Karpas-422 (cell line): ENCODE data around the gene KCNB1. TPM values are rescaled to one million over a fixed set of nuclear protein-coding genes. Genes with fewer than 3 reads are reported as not detected.

Experiments
- DNase-seq: peaks from one replicate; pipeline ENCODE4 v3.0.0-alpha.2; 2015
- H2AFZ ChIP-seq: fragments of 200-600 bp; sonication (generic); 2 replicates; pipeline ENCODE4 v1.6.1; 2014; ENCODE audit warnings: antibody characterized with exemption, low read length, mixed read lengths
- H3K27ac ChIP-seq: fragments of 200-600 bp; sonication (generic); 2 replicates; pipeline ENCODE4 v1.5.1; 2014; ENCODE audit warnings: mild to moderate bottlenecking, low read length, moderate library complexity
- H3K27me3 ChIP-seq: fragments of 200-600 bp; sonication (generic); 2 replicates; pipeline ENCODE4 v1.6.1; 2014; ENCODE audit warnings: low read length, mixed read lengths
- H3K36me3 ChIP-seq: fragments of 200-600 bp; sonication (generic); 2 replicates; pipeline ENCODE4 v1.6.1; 2014; ENCODE audit warnings: low read length, mixed read lengths; ENCODE audit not compliant: insufficient read depth
- H3K4me1 ChIP-seq: fragments of 200-600 bp; sonication (generic); 2 replicates; pipeline ENCODE4 v1.6.1; 2014; ENCODE audit warnings: mild to moderate bottlenecking, low read length, mixed read lengths
- H3K4me2 ChIP-seq: fragments of 200-600 bp; sonication (generic); 2 replicates; pipeline ENCODE4 v1.6.1; 2014; ENCODE audit warnings: low read length, low read depth, mild to moderate bottlenecking; ENCODE audit not compliant: poor library complexity, severe bottlenecking
- H3K4me3 ChIP-seq: fragments of 200-600 bp; sonication (generic); 2 replicates; pipeline ENCODE4 v1.5.1; 2014; ENCODE audit warnings: mild to moderate bottlenecking, antibody characterized with exemption, low read length, mixed read lengths
- H3K79me2 ChIP-seq: fragments of 200-600 bp; sonication (generic); 2 replicates; pipeline ENCODE4 v1.6.1; 2014; ENCODE audit warnings: mild to moderate bottlenecking, low read length, mixed read lengths
- H3K9ac ChIP-seq: fragments of 200-600 bp; sonication (generic); 2 replicates; pipeline ENCODE4 v1.6.0; 2014; ENCODE audit warnings: low read length
- H3K9me2 ChIP-seq: fragments of 200-600 bp; sonication (generic), shearing (Covaris generic); replicated peaks from 2 replicates; pipeline ENCODE4 v1.6.0; 2014; ENCODE audit warnings: mild to moderate bottlenecking, low read length, moderate library complexity; ENCODE audit not compliant: insufficient read depth
- H3K9me3 ChIP-seq: fragments of 300-700, 200-600 bp; sonication (generic); 2 replicates; pipeline ENCODE4 v1.6.1; 2014; ENCODE audit warnings: low read length, mixed read lengths
- H4K20me1 ChIP-seq: fragments of 200-600 bp; sonication (generic); 2 replicates; pipeline ENCODE4 v1.6.1; 2014; ENCODE audit warnings: mild to moderate bottlenecking, antibody characterized with exemption, low read length, low read depth; ENCODE audit not compliant: insufficient read depth
- total RNA-seq: library from RNA; depleted of rRNA; stranded (reverse); fragments of >200 nt; shearing (Covaris generic); gene quantifications from 2 replicates; pipeline ENCODE4 v1.2.3, GENCODE V29; 2014; ENCODE audit warnings: low replicate concordance

The KCNB1 gene
- total RNA-seq, 1 experiment from 2014 or later, result not detected

DNA sequence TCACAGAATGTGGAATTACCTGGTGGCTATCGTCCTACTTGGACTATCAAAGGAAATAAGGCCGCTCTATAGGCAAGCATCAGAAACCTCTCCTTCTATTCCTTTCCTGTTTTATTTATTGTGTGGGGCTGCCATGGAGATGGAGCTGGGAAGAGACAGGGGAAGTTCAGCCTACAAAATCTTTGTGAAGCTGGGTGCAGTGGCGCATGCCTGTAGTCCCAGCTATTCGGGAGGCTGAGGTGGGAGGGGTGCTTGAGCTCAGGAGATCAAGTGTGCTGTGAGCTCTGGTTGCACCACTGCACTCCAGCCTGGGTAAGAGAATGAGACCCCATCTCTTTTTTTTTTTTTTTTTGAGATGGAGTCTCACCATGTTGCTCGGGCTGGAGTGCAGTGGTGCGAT, 60.3 kb downstream of the KCNB1 start:
- no peaks in the 10 kb centered on the region for H3K79me2 ChIP-seq
- no peaks in the 10 kb centered on the region for H3K9me2 ChIP-seq
- no peak overlapping the region for H3K9ac ChIP-seq
- no peaks in the 10 kb centered on the region for H4K20me1 ChIP-seq
- H3K27ac ChIP-seq, result no peak overlapping the region
- no peak for DNase-seq
- no peak overlapping the region for H3K4me3 ChIP-seq
- H3K4me2 ChIP-seq, result no peak overlapping the region
- no peaks in the 10 kb centered on the region for H3K27me3 ChIP-seq
- no peaks in the 10 kb centered on the region for H3K4me1 ChIP-seq
- H3K9me3 ChIP-seq, result no peaks in the 10 kb centered on the region
- no peak overlapping the region for H2AFZ ChIP-seq
- H3K36me3 ChIP-seq, result no peaks in the 10 kb centered on the region

- H3K4me2 ChIP-seq, result no peak overlapping the region
- no peaks in the 10 kb centered on the region for H3K9me2 ChIP-seq
- no peaks in the 10 kb centered on the region for H3K27me3 ChIP-seq
- no peaks in the 10 kb centered on the region for H3K9me3 ChIP-seq
- H3K9ac ChIP-seq, result no peak overlapping the region
- no peaks in the 10 kb centered on the region for H4K20me1 ChIP-seq
- H3K36me3 ChIP-seq, result no peaks in the 10 kb centered on the region
- H3K27ac ChIP-seq, result no peak overlapping the region
- H2AFZ ChIP-seq, result no peak overlapping the region
- H3K4me1 ChIP-seq, result no peaks in the 10 kb centered on the region
- no peaks in the 10 kb centered on the region for H3K79me2 ChIP-seq
- H3K4me3 ChIP-seq, result no peak overlapping the region
- no peak for DNase-seq
These were observed 61.6 kb downstream of the KCNB1 start for GRCh38 chr20:49420811-49421295.

GRCh38 chr20:49420292-49420691, 62.2 kb downstream of the KCNB1 start:
- no peak overlapping the region for H3K9ac ChIP-seq
- H3K79me2 ChIP-seq, result no peaks in the 10 kb centered on the region
- no peaks in the 10 kb centered on the region for H3K27me3 ChIP-seq
- DNase-seq, result no peak
- H3K9me2 ChIP-seq, result no peaks in the 10 kb centered on the region
- no peaks in the 10 kb centered on the region for H3K9me3 ChIP-seq
- no peaks in the 10 kb centered on the region for H4K20me1 ChIP-seq
- H3K4me1 ChIP-seq, result no peaks in the 10 kb centered on the region
- no peak overlapping the region for H3K4me3 ChIP-seq
- H2AFZ ChIP-seq, result no peak overlapping the region
- H3K27ac ChIP-seq, result no peak overlapping the region
- H3K4me2 ChIP-seq, result no peak overlapping the region
- H3K36me3 ChIP-seq, result no peaks in the 10 kb centered on the region

GRCh38 chr20:49419785-49420184, 62.7 kb downstream of the KCNB1 start:
- H2AFZ ChIP-seq, result no peak overlapping the region
- H3K9me2 ChIP-seq, result no peaks in the 10 kb centered on the region
- no peaks in the 10 kb centered on the region for H4K20me1 ChIP-seq

DNA sequence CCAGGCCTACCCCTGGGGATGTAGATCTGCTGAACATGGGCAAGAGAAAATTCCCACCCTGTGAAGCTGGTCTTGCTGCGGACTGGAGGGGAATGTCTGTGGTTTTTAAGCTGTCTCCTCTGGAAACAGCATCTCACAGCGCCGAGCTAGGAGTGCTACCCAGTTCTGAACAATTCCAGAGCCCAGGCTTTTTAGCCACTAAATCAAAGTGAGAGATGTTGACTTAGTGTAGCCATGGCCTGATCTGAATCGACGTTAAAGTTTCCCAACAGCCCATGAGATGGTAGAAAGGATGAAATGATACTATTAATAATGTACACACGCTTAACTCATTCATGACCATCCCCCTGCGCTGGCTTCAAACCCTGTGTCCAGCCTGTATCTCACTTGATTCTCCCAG, 63.7 kb downstream of the KCNB1 start:
- Histone ChIP-seq H3K9me3 (no peaks in the 10 kb centered on the region), H3K9ac (no peak overlapping the region), H3K9me2 (no peaks in the 10 kb centered on the region), H3K79me2 (no peaks in the 10 kb centered on the region), H3K27ac (no peak overlapping the region), H4K20me1 (no peaks in the 10 kb centered on the region), H3K27me3 (no peaks in the 10 kb centered on the region), H3K4me3 (no peak overlapping the region), H3K4me1 (no peaks in the 10 kb centered on the region), H2AFZ (no peak overlapping the region), H3K36me3 (no peaks in the 10 kb centered on the region), H3K4me2 (no peak overlapping the region)
- no peak for DNase-seq

More at GRCh38 chr20:49419785-49420184, 62.7 kb downstream of the KCNB1 start:
- no peak overlapping the region for H3K4me3 ChIP-seq
- no peaks in the 10 kb centered on the region for H3K79me2 ChIP-seq
- no peak for DNase-seq
- no peak overlapping the region for H3K9ac ChIP-seq
- H3K9me3 ChIP-seq, result no peaks in the 10 kb centered on the region
- H3K4me2 ChIP-seq, result no peak overlapping the region
- no peaks in the 10 kb centered on the region for H3K27me3 ChIP-seq
- H3K27ac ChIP-seq, result no peak overlapping the region
- H3K36me3 ChIP-seq, result no peaks in the 10 kb centered on the region
- no peaks in the 10 kb centered on the region for H3K4me1 ChIP-seq

GRCh38 chr20:49417843-49418555, 64.5 kb downstream of the KCNB1 start:
- Histone ChIP-seq H3K36me3 (no peaks in the 10 kb centered on the region), H3K9ac (no peak overlapping the region), H3K4me1 (no peaks in the 10 kb centered on the region), H3K79me2 (no peaks in the 10 kb centered on the region), H3K4me3 (no peak overlapping the region), H3K4me2 (no peak overlapping the region), H4K20me1 (no peaks in the 10 kb centered on the region), H3K9me2 (no peaks in the 10 kb centered on the region), H3K9me3 (no peaks in the 10 kb centered on the region), H3K27me3 (no peaks in the 10 kb centered on the region), H3K27ac (no peak overlapping the region), H2AFZ (no peak overlapping the region)
- no peak for DNase-seq

DNA sequence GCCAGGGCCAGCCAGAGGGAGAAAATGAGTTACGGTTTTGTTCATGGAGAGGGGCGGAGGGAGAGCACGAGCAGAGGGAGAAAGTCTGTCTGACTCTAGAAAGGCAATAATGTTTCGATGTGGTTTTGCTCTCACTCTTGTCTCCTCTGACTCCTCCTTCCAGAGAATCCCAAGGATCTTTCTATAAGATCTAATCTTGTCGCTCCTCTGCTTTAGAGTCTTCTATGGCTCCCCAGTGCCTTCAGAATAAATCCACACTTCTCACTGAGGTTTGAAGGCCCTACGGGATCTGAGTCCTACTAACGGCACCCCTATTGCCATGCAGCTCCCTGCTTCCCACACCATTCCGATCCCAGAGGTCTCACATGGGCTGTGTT, 66.8 kb downstream of the KCNB1 start:
- Histone ChIP-seq H3K9me2 (no peaks in the 10 kb centered on the region), H4K20me1 (no peaks in the 10 kb centered on the region), H3K27ac (no peak overlapping the region), H3K36me3 (no peaks in the 10 kb centered on the region), H3K9ac (no peak overlapping the region), H3K4me2 (no peak overlapping the region), H3K4me3 (no peak overlapping the region), H2AFZ (no peak overlapping the region), H3K79me2 (no peaks in the 10 kb centered on the region), H3K4me1 (no peaks in the 10 kb centered on the region), H3K27me3 (no peaks in the 10 kb centered on the region), H3K9me3 (no peaks in the 10 kb centered on the region)
- no peak for DNase-seq

GRCh38 chr20:49415005-49415667, 67.3 kb downstream of the KCNB1 start:
- H3K4me3 ChIP-seq, result no peak overlapping the region
- no peaks in the 10 kb centered on the region for H3K27me3 ChIP-seq
- no peak overlapping the region for H2AFZ ChIP-seq
- no peaks in the 10 kb centered on the region for H3K9me2 ChIP-seq
- H3K27ac ChIP-seq, result no peak overlapping the region
- no peak overlapping the region for H3K4me2 ChIP-seq
- no peak for DNase-seq
- H3K4me1 ChIP-seq, result no peaks in the 10 kb centered on the region
- no peaks in the 10 kb centered on the region for H3K9me3 ChIP-seq
- no peak overlapping the region for H3K9ac ChIP-seq
- no peaks in the 10 kb centered on the region for H3K79me2 ChIP-seq
- H3K36me3 ChIP-seq, result no peaks in the 10 kb centered on the region
- H4K20me1 ChIP-seq, result no peaks in the 10 kb centered on the region
